HG03039 (cell line): ENCODE data around the gene CASQ2.

ENCODE experiments used
- ATAC-seq: cut with Tn5 transposase; IDR thresholded peaks from one replicate; pipeline ENCODE4 v1.9.1; 2021; ENCODE audit warnings: mild to moderate bottlenecking, moderate library complexity; ENCODE audit not compliant: unreplicated experiment

The CASQ2 gene

DNA sequence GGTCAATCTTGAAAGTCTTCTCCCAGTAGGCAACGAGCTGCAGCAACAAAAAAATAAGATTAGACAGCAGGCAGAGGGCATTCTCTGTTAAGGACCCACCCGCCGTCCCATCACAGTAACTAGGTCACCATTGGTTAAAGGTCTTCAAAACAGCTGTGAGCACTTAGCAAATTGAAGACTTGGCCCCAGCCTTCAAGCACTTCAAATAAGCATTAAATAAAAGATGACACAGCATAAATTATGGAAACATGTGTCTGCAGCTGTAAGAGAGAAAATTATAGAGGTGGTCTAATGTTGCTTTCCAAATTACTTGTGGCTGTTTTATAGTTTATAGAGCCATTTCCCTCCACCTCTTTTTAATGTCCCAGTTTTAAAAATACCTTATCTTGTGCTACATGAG, 65.6 kb downstream of the CASQ2 start:
- no peak for ATAC-seq

DNA sequence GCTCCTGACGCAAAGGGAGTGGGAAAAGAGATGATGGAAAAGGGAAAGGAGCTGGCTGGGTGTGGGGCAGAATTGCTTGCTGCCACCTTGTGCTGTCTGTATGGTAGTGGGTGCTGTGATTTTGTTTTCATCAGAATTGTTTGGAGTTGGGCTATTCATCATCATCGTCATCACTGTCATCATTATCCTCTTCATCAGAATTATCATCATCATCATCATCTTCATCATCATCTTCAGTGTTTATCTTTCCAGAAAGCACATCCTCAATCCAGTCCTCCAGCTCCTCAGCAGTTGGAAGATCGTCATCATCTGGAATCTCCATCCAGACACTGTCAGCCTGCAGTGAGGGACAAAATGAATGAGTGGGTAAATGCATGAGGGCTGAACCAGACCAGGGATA, 67.4 kb downstream of the CASQ2 start:
- ATAC-seq = no peak

DNA sequence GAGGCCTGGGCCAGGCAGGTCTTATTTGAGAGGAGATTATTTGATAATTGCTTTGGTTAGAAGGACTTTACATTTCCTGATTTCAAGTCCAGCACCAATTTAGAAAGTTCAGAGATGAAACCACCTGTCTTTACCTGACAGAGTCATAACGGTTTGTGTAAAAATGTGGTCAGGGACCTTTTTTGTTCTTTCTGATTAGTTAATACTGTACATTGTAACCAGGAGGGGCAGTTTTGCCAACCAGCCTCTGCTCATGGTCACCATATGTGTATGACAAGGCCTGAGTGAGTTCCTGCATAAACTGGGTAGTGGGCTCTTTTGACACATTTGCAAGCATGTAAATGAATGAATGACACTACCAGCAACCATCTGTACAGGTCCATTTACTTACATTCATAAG, 70.9 kb downstream of the CASQ2 start:
- no peak for ATAC-seq

DNA sequence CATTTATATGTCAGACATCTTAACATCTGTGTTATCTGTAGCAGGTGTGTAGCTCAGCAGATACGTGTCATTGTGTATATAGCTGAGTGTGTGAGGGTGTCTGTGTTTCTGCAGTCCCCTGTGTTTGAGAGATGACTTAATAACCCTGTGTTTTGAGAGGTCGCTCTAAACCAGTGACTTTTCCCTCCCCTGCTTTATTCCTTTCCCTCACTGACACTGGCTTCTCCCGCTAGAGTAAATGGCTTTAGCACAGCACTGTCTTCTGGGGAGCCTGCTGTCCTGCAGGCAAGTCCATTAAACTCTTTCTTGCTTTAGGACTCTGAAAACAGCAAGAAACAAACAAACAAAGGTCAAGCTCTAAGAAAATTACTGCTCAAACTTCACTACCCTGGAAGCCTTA, 73.7 kb downstream of the CASQ2 start:
- ATAC-seq = no peak

DNA sequence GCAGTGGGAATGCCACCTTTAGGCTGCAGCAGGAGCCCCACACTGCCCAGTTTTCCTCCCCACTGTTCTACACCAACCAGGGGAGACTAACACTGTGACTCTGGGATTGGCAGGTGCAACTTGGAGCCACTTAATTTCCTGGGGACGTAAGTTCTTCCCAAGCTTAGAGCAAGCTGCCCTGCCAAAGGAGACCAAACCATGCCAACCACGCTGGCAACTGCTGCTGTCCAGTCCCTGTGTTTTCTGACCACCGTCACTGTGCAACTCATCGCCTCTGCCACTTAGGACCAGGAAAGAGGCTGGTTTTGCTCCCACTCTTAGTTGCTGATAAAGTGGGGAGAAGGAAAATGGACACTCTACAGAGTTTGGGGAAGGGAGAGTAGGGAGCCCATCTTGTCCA, 76.3 kb downstream of the CASQ2 start:
- ATAC-seq = no peak

DNA sequence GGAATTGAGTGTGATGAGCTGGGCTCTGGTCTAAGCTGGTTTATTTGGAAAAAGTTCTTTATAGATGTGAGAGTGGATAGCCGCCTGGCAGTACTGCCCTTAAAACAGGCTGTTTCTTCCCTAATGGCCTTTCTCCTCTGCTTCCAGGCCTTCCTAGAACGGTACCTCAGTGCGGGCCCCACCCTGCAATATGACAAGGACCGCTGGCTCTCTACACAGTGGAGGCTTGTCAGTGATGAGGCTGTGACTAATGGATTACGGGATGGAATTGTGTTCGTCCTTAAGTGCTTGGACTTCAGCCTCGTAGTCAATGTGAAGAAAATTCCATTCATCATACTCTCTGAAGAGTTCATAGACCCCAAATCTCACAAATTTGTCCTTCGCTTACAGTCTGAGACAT, 77.5 kb downstream of the CASQ2 start:
- ATAC-seq = no peak

DNA sequence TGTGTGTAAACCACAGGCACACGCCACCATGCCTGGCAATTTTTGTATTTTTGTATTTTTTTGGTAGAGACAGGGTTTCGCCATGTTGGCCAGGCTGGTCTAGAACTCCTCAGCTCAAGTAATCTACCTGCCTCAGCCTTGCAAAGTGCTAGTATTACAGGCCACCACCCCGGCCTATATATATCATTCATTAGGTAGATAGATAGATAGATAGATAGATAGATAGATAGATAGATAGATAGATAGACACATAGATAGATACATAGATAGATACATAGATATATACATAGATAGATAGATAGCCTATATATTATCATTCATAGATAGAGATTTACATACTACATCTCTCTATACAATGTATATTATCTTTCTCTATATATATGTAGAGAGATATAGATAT, 80.8 kb downstream of the CASQ2 start:
- ATAC-seq = no peak

DNA sequence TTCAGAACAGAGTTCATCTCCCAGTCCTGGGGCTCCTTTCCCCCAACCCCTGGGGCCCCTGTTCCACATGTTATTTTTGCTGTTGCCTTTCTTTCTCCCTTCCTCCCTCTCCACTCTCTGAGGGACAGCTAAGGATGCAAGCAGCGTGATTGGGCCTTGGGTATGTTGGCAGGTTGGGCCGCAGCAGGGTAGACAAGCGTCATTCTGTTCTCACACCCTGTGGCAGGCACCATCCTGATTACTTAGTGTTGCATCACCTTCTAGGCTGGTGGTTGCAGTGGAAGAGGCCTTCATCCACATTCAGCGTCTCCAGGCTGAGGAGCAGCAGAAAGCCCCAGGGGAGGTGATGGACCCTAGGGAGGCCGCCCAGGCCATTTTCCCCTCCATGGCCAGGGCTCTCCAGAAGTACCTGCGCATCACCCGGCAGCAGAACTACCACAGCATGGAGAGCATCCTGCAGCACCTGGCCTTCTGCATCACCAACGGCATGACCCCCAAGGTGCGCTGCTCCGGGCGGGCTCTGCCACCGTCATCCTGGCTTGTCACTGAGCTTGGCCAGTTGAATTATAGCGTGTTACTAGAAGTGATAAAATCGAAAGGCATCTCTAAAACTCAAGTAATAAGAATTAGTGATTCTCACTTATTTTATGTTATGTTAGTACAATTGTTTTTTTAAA, 83.3 kb downstream of the CASQ2 start:
- no peak for ATAC-seq

DNA sequence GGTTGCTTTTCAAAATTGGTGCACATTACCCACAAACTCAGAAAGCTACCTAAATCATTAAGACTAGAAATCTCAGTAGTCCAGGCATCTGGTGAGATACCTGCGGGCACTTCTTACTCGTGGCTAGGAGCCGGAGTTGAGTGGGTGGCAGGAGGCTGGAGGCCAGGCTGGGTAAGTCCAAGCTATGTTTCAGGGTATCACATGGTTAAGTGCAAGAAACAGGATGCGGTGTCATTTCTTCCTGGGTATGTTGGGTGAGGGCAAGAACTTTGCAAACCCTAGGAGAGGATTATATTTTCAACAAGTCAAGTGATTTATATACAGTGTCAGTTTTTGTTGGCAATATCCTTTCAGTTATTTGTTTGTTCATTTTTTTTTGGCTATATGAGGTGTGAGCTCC, 85.7 kb downstream of the CASQ2 start:
- no peak for ATAC-seq

DNA sequence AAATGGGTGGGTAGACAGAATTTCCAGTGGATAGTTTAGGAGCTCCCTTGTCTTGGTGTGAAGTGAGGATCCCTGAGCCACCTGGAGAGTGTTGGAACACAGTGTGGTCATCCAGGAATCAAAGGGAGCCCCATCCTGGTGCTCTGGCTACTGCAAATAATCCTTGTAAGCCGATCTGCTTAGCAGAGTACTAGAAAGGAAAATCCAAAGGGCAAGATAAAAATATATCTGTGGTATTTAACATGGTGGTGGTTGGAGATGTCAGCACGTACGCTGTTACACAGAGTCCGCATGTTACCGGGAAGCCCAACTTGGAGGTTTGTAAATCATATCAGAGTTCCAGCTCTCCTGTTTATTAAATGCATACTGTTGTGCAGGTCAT, 87.8 kb downstream of the CASQ2 start:
- ATAC-seq = no peak

DNA sequence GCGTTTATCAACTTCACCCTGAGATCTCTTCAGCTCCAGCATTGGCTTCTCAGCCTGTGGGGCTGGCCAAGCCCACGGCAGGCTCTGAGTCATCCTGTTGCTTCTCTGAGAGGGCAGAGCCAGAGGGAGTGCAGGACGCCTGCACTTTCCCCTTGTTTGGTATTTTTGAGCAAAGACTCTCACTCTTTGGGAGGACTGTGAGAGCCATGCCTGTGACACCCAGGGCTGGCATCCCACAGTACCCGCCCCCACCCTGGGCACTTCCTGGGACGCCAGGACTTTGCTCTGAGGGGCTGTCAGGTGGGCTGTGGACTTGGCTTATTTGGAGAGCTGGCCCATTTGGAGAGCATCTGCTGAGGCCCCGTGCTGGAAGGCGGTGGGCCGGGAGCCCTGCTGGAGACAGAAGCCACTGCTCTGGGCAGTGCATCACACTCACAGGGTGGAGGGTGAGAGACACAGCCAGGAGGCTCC, 89.3 kb downstream of the CASQ2 start:
- ATAC-seq = no peak

DNA sequence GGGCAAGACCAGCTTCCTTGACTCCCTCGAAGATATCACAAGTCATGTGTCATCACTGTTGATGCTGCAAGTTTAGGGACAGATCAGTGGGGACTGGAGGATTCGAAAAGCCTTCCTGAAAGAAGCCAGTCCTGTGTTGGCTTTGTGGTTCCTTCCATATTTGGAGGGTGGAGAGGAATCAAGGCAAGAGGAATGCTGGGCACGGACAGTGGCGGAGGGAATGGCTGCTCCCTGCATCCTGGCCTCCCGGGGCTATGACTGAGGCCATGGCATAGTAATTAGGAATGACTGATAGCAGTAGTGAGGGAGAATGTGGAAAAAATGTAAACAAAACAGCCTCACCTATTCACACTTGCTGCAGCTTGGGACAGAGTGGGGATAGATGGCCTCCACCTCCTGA, 90.4 kb downstream of the CASQ2 start:
- ATAC-seq = no peak

DNA sequence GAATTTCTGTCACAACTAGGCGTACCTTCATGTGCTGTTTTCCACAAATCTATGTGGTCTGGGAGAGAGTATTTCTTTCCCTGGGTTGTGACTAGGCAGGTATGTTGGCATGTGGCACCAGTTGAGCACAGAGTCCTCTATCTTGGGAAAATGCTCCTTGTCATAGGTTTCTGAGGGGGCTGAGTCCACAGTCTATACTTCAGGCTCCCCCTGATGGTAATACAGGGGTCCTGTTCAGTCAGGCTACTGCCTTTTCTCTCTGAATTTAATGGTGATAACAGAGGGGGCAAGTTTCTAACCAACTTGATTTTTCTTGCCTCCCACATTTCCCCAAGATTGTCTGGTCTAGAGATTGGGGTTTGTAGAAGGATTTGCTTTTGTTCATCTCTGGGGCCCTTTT, 90.9 kb downstream of the CASQ2 start:
- no peak for ATAC-seq

DNA sequence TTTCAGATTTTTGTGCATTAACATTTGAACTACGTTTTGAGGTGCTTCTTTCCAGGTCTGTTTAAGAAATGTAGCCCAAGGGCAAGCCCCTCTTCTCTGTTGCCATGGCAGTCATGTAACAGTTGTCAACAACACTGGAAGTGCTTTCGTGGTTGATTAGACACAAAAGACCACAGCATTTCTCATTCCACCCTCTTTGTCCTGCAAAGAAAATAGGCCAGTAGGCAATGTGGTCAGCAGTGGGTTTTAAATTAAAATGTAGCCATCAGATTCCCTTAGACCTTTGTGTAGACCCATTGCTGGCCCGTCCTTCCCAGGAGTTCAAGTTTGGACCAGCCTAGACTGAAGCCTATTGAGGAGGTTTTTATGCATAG, 91.3 kb downstream of the CASQ2 start:
- no peak for ATAC-seq

DNA sequence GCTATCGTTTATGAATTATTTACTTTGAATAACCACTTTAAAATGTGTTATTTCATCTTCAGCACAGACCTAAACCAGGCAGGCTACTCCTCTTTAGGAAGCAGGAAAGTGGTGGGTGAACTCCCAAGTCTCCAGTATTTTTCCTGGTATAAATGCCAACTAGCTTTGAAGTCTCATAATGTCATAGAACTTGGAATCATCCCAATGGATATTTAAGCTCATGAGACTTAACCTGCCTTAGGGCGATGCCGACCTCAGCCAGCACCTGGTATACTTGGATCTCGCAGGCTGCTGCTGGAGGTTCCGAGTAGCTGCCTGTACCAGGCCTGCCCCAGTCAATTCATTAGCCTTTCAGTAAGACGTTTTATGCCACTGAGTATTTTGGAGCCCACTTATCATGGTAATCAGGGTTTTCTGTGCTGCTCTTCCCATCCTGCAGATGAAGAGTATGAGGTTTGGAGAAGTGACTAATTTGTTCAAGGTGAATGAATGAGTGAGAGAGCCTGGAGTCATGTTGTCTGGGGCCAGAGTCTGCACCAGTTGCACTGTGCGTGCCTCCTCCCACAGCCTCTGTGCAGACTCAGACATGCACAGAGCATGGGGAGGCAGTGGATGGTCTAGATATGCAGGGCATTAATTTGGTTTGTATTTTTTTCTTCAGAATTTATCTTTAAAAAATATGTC, 91.9 kb downstream of the CASQ2 start:
- ATAC-seq = no peak

DNA sequence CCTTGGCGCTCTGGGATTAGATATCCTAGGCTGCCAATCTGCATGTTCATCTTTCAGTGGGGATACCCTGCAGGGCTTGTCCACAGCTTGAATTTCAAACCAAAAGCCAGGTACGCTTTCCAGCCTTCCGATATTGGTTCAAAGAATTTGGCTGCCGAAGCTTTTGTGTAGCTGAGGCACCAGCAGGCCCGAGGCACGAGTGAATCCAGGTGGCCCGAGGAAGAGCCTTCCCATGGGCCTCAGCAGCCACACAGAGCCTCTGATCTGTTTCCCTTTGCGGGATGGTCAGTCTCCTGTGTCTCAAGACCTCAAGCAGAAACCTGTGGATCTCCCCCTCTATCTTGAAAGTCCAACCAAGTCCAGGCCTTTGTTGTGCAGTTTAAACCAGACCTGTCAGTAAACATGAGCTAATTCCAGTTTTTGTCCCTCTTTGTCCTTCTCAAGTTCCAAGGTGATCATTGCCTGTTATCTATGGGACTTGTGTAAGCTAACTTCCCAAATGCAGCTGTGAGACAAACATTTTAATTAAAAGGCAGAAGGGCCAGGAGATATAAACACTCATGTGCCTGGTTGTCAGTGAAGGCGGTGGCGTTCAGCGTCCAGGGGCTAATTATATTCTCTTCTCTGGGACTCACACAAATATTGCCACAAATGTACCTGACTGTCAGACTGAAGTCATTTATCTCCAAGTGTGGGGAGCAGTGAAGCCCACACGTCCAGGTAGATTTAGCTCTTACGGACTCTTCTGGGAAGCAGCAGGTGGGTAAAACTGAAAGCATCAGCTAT, 96.1 kb downstream of the CASQ2 start:
- no peak for ATAC-seq

DNA sequence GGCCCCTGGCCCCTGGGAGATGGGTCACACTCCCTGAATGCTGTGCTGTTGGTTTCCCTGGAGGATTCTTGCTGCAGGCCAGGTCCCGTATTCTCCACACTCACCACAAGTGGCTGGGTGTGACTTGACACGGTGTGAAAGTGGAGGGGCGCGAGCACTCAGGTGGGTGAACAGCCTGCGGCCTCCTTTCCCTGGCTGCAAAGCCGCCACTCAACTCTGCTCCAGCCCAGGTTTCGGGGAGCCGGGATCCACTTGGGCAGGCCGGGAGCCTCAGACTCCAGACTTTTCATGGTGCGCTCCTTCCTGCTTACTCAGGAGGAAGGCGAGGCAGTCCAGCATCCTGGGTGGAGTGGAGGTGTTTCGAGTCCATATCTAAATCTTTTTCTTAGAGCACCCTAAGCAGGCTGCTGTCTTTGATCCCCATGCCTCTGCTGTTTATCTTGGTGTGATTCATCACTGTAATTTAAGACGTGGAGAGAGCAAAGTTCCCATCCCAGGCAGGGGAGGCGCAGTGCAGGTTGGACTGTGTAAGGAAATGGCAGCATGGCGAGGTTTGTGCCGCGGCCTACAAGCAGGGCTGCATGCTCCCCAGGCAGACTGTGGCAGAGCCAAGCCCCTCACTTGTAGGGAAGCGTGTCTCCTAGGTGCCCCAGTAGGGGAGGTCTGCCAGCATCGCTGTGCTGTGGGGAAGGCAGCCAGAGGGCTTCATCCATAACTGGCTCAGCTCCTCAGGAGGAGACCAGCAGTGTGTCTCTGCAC, 97.2 kb downstream of the CASQ2 start:
- no peak for ATAC-seq

DNA sequence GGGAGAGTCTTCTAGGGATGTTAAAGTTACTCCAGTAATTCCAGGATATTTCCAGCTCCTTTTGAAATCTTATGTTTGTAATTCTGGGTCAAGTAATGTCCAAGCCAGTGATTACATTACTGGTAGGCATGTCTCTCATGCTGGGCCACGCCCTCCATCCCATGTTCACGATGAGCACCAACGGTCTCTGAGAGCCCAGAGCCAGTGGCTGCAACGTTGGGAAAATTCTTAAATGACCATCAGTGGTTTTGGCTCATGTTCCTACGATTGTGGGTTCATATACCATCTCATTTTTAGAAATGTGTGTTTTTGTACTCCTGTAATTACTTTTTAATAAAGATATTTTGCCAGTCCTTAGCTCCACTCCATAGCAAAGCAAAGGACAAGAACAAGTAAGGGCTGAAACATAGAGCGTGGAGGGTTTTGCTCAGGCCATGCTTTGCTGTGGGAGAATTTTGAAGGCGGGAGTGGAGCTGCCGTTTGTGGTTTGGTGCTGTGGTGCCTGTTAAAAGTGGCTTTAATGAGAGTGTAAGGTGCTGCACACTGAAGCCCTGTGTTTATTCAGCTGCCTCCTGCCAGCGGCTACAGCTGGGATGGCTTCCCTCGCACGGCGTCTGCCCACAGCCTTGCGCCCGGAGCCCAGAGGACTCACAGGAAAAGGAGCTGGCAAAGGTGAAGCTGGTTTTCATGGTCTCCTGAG, 97.9 kb downstream of the CASQ2 start:
- no peak for ATAC-seq

DNA sequence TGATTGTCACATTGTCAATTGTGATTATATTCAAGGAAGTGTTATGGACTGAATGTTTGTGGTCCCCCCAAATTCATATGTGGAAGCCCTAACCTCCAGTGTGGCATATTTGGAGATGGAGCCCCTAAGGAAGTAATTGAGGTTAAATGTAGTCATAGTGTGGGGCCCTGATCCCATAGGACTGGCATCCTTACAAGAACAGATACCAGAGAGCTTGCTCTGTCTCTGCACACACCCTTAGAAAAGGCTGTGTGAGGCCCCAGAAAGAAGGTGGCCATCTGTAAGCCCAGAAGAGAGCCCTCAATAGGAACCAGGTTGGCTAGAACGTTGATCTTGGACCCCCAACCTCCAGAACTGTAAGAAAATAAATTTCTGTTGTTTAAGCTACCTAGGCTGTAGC, 98.6 kb downstream of the CASQ2 start:
- no peak for ATAC-seq

DNA sequence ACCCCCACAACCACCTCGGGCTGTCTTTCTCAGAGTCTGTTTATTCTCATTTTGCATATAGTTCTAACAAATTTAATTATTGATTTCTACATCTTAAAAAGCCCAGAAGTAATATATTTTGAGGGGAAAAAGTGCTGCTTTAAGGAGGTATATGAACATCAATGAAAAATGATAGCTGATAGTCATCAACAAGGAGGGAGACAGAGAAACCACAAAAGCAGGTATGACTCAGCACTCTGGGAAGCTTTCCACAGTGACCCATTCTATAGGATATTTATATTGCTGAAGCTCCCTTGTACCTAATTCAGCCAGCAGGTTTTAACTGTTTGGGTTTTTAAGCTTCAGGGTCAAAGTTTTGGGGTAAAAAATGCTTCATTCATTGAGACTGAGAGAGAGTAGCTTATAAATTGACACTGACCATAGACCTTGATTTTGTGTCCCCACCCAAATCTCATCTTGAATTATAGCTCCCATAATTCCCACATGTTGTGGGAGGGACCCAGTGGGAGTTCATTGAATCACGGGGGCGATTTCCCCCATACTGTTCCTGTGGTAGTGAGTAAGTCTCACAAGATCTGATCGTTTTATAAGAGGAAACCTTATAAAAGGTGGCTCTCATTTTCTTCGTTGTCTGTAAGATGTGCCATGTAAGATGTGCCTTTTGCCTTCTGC, 99.4 kb downstream of the CASQ2 start:
- ATAC-seq = no peak
